Prostate gland (tissue), 2 donors: ENCODE data around the gene CCR5.

Experiments used
- POLR2A ChIP-seq: fragments of 450-650 bp; IDR thresholded peaks from one replicate; pipeline ENCODE4 v1.6.1; 2016; ENCODE audit warnings: antibody characterized with exemption, mild to moderate bottlenecking
- POLR2AphosphoS5 ChIP-seq: sonication (generic); formaldehyde crosslinking; IDR thresholded peaks from one replicate; pipeline ENCODE4 v1.6.1; 2017; ENCODE audit warnings: antibody characterized with exemption
- TF ChIP-seq, protein P1 (sequence below), 4 experiments: fragments of 200-600 bp in 2 of 4; fragments of 450-650 bp in 2 of 4; sonication (generic) in 2 of 4; IDR thresholded peaks; 1 replicate in 3 of 4; 2 replicates in 1 of 4; pipeline ENCODE4 v1.5.1; 2016 to 2019; ENCODE audit warnings: antibody characterized with exemption in 4 of 4, mild to moderate bottlenecking in 2 of 4, moderate library complexity in 2 of 4

GRCh38 chr3:46381625-46382024 is 10.9 kb downstream of the CCR5 start:
- TF ChIP-seq, protein P1, sequence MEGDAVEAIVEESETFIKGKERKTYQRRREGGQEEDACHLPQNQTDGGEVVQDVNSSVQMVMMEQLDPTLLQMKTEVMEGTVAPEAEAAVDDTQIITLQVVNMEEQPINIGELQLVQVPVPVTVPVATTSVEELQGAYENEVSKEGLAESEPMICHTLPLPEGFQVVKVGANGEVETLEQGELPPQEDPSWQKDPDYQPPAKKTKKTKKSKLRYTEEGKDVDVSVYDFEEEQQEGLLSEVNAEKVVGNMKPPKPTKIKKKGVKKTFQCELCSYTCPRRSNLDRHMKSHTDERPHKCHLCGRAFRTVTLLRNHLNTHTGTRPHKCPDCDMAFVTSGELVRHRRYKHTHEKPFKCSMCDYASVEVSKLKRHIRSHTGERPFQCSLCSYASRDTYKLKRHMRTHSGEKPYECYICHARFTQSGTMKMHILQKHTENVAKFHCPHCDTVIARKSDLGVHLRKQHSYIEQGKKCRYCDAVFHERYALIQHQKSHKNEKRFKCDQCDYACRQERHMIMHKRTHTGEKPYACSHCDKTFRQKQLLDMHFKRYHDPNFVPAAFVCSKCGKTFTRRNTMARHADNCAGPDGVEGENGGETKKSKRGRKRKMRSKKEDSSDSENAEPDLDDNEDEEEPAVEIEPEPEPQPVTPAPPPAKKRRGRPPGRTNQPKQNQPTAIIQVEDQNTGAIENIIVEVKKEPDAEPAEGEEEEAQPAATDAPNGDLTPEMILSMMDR (IDR thresholded peaks at IDR 0.05): no peak
- TF ChIP-seq POLR2A (no peak), POLR2AphosphoS5 (no peak)
